ENCODE data around the gene RBPJ.
A peak's percentile ranks its signal among the peaks of the same experiment; 100 is the strongest.
"Not testable (repeated sequence)": the region's sequence is repeated elsewhere in the genome, so short reads cannot be mapped to it uniquely, and the experiment has no call there.

Gene RBPJ

DNA sequence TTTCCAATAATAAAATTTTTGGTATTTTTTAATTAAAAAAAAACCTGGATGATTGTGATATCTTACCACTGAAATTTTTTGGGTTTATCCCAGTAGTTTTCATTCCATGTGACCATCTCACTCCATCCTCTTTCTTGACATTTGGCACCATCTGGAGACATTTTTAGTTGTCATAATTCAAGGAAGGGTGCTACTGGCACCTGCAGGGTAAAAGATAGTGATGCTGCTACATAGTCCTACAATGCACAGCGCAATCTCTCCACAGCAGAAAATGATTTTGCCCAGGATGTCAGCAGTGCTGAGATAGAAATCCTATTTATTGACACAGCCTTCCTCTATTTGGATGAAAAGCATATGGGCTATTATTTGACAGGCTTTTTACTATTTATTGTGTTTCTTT lies 79.3 kb downstream of the RBPJ start:
- Histone ChIP-seq H3K27me3 (ENCODE audit: control insufficient read depth, insufficient read depth, low read length) (no peaks in the 10 kb centered on the region), H3K27ac (ENCODE audit: low read depth, low read length) (no peak overlapping the region), H3K36me3 (ENCODE audit: control insufficient read depth, insufficient read depth, low read length) (no peaks in the 10 kb centered on the region), H3K4me1 (ENCODE audit: control insufficient read depth, insufficient read depth, low read length) (no peaks in the 10 kb centered on the region), H3K9ac (ENCODE audit: low read length) (no peak overlapping the region), H3K4me3 (ENCODE audit: low read length) (no peak overlapping the region)

DNA sequence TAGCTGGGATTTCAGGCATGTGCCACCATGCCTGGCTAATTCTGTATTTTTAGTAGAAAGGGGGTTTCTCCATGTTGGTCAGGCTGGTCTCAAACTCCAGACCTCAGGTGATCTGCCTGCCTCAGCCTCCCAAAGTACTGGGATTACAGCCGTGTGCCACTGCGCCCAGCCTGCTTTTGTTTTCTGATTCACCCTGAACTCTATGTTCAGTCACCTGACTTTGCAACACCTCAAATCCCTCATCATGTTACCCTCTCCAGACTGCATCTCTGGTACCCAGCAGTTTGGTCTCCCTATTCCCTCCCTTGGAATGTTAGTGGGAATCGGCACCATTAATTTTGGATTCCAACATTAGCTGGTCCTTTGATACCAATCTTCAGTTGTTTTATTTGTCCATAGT lies 81.2 kb downstream of the RBPJ start:
- not testable (repeated sequence) for H3K36me3 ChIP-seq (ENCODE audit: control insufficient read depth, insufficient read depth, low read length); H3K4me3 ChIP-seq (ENCODE audit: low read length); H3K27ac ChIP-seq (ENCODE audit: low read depth, low read length); H3K4me1 ChIP-seq (ENCODE audit: control insufficient read depth, insufficient read depth, low read length); H3K9ac ChIP-seq (ENCODE audit: low read length); H3K27me3 ChIP-seq (ENCODE audit: control insufficient read depth, insufficient read depth, low read length)

DNA sequence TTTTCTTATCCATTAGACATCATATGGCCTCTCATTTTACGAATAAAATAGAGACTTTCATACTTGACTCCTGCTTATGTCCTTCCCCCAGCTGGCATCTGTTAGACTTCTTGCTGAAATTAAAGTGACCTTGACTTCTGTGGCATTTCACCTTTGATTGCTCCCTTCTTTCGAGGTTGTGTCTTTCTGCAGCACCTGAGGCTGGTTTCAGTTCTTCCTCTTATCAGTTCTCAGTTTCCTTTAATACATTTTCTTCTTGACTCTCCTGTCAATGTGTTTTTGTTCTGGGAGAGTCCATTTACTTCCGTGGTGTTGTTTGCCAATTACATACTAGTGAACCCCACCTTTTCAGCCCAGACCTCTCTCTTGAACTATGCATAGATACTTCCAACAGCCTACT lies 81.6 kb downstream of the RBPJ start:
- Histone ChIP-seq H3K27me3 (ENCODE audit: control insufficient read depth, insufficient read depth, low read length) (no peaks in the 10 kb centered on the region), H3K4me3 (ENCODE audit: low read length) (no peak overlapping the region), H3K9ac (ENCODE audit: low read length) (no peak overlapping the region), H3K27ac (ENCODE audit: low read depth, low read length) (no peak overlapping the region), H3K4me1 (ENCODE audit: control insufficient read depth, insufficient read depth, low read length) (no peaks in the 10 kb centered on the region), H3K36me3 (ENCODE audit: control insufficient read depth, insufficient read depth, low read length) (peaks cover 4% of the 10 kb centered on the region)

DNA sequence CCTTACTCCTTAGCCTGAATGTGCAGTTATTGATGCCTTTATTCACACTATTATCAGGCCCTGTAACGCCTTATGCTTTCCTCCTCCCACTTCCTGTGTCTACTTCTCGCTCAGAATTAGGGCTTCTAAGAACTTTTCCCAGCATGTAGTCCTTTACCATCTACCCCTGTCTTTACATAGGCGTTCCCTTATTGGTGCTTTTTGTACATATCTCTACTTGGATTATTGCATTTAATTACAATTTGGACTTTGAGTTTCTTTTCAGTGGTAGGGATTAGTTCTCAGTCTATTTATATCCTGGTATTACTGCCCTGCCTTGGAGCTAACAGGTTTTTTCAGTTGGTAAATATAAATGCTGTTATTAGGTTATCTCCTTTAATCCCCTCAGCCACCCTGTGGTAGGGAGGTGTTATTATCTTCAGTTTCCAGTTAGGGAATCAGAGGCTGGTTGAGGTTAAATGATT lies 84.0 kb downstream of the RBPJ start:
- H3K4me1 ChIP-seq (ENCODE audit: control insufficient read depth, insufficient read depth, low read length), result no peaks in the 10 kb centered on the region
- H3K36me3 ChIP-seq (ENCODE audit: control insufficient read depth, insufficient read depth, low read length), result peaks cover 4% of the 10 kb centered on the region
- H3K4me3 ChIP-seq (ENCODE audit: low read length), result no peak overlapping the region
- H3K27me3 ChIP-seq (ENCODE audit: control insufficient read depth, insufficient read depth, low read length), result no peaks in the 10 kb centered on the region
- H3K27ac ChIP-seq (ENCODE audit: low read depth, low read length), result no peak overlapping the region
- H3K9ac ChIP-seq (ENCODE audit: low read length), result no peak overlapping the region

DNA sequence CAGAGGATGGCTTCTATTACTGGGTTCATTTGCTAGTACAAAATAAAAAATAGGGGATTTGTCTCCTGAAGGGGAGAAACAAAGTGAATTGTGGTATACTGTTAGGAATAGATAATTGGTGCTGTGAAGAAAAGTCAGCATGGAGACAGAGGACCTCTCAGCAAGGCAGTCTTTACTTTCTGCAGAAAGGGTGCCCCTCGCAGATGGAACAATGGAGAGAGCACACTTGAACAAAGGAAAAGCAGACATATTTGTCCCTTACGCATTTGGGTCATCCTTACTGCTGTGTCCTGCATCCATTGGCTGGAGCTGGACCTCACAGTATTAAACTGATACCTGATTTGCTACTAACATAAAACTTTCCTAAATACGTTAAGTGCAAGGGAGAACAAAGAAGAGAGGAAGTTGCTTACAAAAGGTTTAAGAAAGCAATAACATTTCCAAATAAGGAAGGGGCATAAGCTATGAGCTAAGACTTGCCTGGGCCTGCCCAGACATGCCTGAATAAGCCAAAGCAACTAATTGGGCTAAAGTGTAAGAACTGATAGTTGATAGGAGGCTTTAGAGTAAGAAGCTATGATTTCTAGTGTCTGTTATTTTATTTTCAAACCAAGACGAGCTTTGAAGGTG lies 85.6 kb downstream of the RBPJ start:
- Histone ChIP-seq H3K36me3 (ENCODE audit: control insufficient read depth, insufficient read depth, low read length) (peaks cover 4% of the 10 kb centered on the region), H3K27ac (ENCODE audit: low read depth, low read length) (no peak overlapping the region), H3K27me3 (ENCODE audit: control insufficient read depth, insufficient read depth, low read length) (no peaks in the 10 kb centered on the region), H3K4me1 (ENCODE audit: control insufficient read depth, insufficient read depth, low read length) (no peaks in the 10 kb centered on the region), H3K9ac (ENCODE audit: low read length) (no peak overlapping the region), H3K4me3 (ENCODE audit: low read length) (no peak overlapping the region)

DNA sequence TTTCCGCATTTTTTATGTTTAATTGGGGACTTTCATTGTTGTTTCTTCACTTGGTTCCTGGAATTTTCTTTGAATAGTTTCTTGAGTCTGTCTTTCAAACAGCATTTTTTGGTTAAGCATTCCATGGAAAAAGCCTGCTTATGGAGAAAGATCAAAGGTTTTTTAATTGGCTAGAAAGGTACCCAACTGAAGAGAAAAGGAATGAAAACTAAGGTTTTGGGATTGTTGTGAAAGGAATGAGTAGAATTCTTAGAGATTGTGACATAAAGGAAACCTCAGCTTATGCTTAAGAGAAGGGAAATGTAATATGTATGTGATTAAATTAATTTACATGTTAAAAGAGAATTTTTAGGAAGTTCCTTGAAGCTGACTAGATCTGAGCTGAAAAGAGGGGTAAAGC lies 86.7 kb downstream of the RBPJ start:
- no peak overlapping the region for H3K27ac ChIP-seq (ENCODE audit: low read depth, low read length)
- no peaks in the 10 kb centered on the region for H3K27me3 ChIP-seq (ENCODE audit: control insufficient read depth, insufficient read depth, low read length)
- no peak overlapping the region for H3K9ac ChIP-seq (ENCODE audit: low read length)
- H3K4me3 ChIP-seq (ENCODE audit: low read length), result no peak overlapping the region
- H3K4me1 ChIP-seq (ENCODE audit: control insufficient read depth, insufficient read depth, low read length), result peaks cover 3% of the 10 kb centered on the region
- peaks cover 4% of the 10 kb centered on the region for H3K36me3 ChIP-seq (ENCODE audit: control insufficient read depth, insufficient read depth, low read length)

DNA sequence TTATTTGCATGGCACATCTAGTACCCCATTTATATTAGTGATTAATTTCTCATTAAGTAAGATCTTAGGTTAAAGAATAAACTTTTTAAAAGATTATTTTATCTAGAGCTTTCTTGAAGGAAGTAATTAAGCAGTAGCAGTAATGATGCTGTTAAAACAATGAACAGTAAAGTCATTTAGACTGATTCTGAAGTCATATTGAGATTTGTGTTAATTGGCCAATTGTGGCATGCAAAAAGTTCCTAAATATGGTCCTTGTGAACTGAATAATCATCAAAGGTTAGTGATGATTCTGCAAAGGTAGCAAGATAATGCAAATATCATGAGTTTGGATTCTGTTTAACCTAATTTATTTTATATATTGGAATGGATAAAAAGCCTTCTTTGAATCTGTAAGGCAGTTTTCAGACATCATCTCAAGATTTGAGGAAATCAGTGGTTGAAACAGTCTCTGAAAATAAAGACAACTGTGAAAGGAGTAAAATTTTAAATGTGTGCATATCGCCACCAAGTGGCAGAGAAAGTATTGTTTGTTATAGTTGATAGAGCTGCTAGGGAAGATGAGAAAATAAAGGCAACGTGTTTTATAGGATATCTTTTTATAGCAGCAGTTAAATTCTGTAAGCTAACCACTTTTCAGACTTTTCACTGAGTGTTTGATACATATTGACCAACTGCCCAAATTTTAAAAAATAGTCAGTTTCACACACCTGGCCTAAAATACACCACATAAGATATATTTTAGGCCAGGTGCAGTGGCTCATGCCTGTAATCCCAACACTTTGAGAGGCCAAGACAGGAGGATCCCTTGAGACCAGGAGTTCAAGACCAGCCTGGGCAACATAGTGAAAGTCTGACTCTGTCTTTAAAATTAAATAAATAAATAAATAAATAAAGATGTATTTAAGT lies 89.8 kb downstream of the RBPJ start:
- Histone ChIP-seq H3K4me3 (ENCODE audit: low read length) (no peak overlapping the region), H3K27me3 (ENCODE audit: control insufficient read depth, insufficient read depth, low read length) (no peaks in the 10 kb centered on the region), H3K4me1 (ENCODE audit: control insufficient read depth, insufficient read depth, low read length) (peaks cover 11% of the 10 kb centered on the region), H3K36me3 (ENCODE audit: control insufficient read depth, insufficient read depth, low read length) (peaks cover 4% of the 10 kb centered on the region), H3K27ac (ENCODE audit: low read depth, low read length) (no peak overlapping the region), H3K9ac (ENCODE audit: low read length) (no peak overlapping the region)

DNA sequence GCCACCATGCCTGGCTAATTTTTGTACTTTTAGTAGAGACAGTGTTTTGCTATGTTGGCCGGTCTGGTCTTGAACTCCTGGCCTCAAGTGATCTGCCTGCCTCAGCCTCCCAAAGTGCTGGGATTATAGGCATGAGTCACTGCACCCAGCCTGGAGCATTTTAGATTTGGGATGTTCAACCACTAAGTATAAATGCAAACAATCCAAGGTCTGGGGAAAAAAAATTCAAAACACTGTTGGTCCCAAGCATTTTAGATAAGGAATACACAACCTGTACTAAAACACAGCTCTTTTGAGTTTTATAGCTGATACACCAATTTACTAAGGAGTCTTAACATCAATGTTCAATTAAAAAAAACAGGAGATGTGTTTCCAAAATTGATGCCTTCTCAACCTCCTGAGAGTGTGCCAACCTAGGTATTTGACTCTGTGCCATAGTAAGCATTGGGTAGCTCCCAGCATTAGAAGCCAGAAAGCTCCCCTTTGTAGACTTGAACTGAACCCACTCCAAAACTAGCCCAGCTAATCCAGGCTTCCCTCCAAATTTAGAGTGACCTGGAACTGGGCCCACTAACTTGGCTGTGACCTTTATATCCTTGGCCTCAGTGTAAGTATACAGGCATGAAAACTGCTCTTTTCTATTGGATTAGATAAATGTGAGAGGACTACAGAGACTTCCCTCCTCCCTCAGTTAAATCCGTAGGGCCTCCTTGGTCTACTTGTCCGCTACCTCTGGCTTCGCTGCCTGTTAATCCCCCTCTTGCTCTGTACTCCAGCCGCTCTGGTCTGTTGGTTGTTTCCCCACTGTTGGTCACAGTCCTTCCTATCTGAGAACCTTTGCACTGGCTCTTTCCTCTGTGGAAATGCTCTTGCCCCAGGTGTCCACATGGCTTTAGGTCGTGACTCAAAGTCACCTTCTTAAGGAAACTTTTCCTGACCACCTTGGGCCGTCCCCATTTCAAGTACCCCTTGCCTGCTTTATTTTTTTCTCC lies 91.9 kb downstream of the RBPJ start:
- H3K4me1 ChIP-seq (ENCODE audit: control insufficient read depth, insufficient read depth, low read length), result peaks cover 11% of the 10 kb centered on the region
- H3K9ac ChIP-seq (ENCODE audit: low read length), result no peak overlapping the region
- H3K4me3 ChIP-seq (ENCODE audit: low read length), result no peak overlapping the region
- H3K27ac ChIP-seq (ENCODE audit: low read depth, low read length), result peak overlapping the region; percentile 41
- H3K36me3 ChIP-seq (ENCODE audit: control insufficient read depth, insufficient read depth, low read length), result no peaks in the 10 kb centered on the region
- H3K27me3 ChIP-seq (ENCODE audit: control insufficient read depth, insufficient read depth, low read length), result no peaks in the 10 kb centered on the region

DNA sequence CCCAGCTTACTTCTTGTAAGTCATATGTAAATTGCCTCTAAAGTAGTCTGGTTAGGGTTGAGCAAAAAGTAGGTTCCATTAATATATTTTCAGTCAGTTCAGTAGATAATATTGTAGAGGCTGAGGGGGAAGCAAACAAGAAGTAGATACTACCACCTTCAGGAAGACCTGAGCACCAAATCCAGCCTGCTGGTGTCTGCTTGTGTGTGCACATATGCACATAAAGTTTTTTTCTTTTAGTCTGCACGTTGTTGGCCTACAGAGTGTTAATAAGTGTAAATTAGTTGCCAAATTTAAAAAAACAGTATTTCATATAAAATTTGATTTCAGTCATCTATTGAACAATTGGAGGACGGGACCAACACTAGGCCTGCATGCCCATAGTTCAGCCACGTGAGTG lies 92.8 kb downstream of the RBPJ start:
- Histone ChIP-seq H3K9ac (ENCODE audit: low read length) (no peak overlapping the region), H3K36me3 (ENCODE audit: control insufficient read depth, insufficient read depth, low read length) (no peaks in the 10 kb centered on the region), H3K27ac (ENCODE audit: low read depth, low read length) (no peak overlapping the region), H3K4me3 (ENCODE audit: low read length) (no peak overlapping the region), H3K27me3 (ENCODE audit: control insufficient read depth, insufficient read depth, low read length) (no peaks in the 10 kb centered on the region), H3K4me1 (ENCODE audit: control insufficient read depth, insufficient read depth, low read length) (peaks cover 11% of the 10 kb centered on the region)

DNA sequence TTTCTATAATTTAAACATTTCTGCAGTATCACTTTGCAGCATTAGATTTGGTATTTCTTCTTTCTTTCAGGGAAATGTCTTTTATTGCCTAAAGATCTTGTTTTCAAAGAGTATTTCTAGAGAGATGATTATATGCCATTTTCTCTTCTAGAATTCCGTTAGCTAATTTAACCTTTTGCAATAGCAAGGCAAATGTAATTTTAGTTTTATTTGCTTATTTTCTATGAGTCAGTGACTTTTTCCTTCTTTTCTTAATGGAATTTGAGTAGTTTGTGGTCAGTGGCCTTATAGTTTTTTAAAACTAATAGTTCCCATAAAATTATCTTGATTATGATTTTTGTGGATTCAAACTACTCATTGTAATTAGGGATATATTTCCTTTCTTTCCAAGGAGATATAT lies 97.3 kb downstream of the RBPJ start:
- Histone ChIP-seq H3K27me3 (ENCODE audit: control insufficient read depth, insufficient read depth, low read length) (no peaks in the 10 kb centered on the region), H3K36me3 (ENCODE audit: control insufficient read depth, insufficient read depth, low read length) (no peaks in the 10 kb centered on the region), H3K9ac (ENCODE audit: low read length) (no peak overlapping the region), H3K4me3 (ENCODE audit: low read length) (no peak overlapping the region), H3K27ac (ENCODE audit: low read depth, low read length) (no peak overlapping the region), H3K4me1 (ENCODE audit: control insufficient read depth, insufficient read depth, low read length) (peaks cover 7% of the 10 kb centered on the region)

DNA sequence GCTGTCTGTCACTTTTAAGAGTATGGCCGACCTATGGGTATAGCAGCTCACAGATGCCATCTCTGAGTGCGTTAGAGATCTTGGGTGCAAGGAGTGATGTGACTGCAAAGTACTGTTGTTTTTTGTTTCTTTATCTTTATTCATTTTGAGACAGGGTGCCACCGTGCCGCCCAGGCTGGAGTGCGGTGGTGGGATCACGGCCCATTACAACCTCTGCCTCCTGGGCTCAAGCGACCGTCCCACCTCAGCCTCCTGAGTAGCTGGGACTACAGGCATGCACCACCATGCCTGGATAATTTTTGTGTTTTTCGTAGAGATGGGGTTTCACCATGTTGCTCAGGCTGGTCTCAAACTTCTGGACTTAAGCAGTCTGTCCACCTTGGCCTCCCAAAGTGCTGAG lies 98.0 kb downstream of the RBPJ start:
- Histone ChIP-seq H3K27me3 (ENCODE audit: control insufficient read depth, insufficient read depth, low read length) (no peaks in the 10 kb centered on the region), H3K36me3 (ENCODE audit: control insufficient read depth, insufficient read depth, low read length) (no peaks in the 10 kb centered on the region), H3K27ac (ENCODE audit: low read depth, low read length) (no peak overlapping the region), H3K9ac (ENCODE audit: low read length) (no peak overlapping the region), H3K4me3 (ENCODE audit: low read length) (no peak overlapping the region), H3K4me1 (ENCODE audit: control insufficient read depth, insufficient read depth, low read length) (peaks cover 4% of the 10 kb centered on the region)

DNA sequence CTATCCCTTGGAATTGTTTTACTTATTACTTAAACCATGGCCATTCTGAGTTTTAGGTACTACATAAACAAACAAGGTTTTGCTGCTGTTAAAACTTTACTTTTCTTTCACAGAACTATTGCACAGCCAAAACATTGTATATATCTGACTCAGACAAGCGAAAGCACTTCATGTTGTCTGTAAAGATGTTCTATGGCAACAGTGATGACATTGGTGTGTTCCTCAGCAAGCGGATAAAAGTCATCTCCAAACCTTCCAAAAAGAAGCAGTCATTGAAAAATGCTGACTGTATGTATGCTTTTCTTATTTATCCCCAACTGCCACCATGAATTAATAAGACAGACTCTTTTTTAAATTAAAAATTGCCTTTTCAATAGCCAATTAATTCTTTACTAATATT lies 99.6 kb downstream of the RBPJ start:
- H3K36me3 ChIP-seq (ENCODE audit: control insufficient read depth, insufficient read depth, low read length), result no peaks in the 10 kb centered on the region
- H3K27me3 ChIP-seq (ENCODE audit: control insufficient read depth, insufficient read depth, low read length), result no peaks in the 10 kb centered on the region
- peaks cover 4% of the 10 kb centered on the region for H3K4me1 ChIP-seq (ENCODE audit: control insufficient read depth, insufficient read depth, low read length)
- H3K27ac ChIP-seq (ENCODE audit: low read depth, low read length), result no peak overlapping the region
- no peak overlapping the region for H3K9ac ChIP-seq (ENCODE audit: low read length)
- no peak overlapping the region for H3K4me3 ChIP-seq (ENCODE audit: low read length)

All from rectal smooth muscle tissue (tissue), 1 donor.